ENCODE data around the gene ENTPD1.
"Not testable (repeated sequence)": the region's sequence is repeated elsewhere in the genome, so short reads cannot be mapped to it uniquely, and the experiment has no call there.

ENTPD1 gene

GRCh38 chr10:95756809-95757684 is 1.1 kb downstream of the ENTPD1 start:
- DNase-seq: no peak
- in situ Hi-C loops (cut with MboI; ENCODE audit: low pct_unique_long_range_greater_than_20kb, low sequenced_read_pairs): no loop called here

- in situ Hi-C loops (cut with MboI; ENCODE audit: low pct_unique_long_range_greater_than_20kb, low sequenced_read_pairs): no loop called here
- no peak for DNase-seq
Measured at GRCh38 chr10:95758351-95759025, 2.5 kb downstream of the ENTPD1 start.

- in situ Hi-C loops (cut with MboI; ENCODE audit: low pct_unique_long_range_greater_than_20kb, low sequenced_read_pairs): no loop called here
- no peak for DNase-seq
Measured at GRCh38 chr10:95759233-95759826, 3.4 kb downstream of the ENTPD1 start.

DNA sequence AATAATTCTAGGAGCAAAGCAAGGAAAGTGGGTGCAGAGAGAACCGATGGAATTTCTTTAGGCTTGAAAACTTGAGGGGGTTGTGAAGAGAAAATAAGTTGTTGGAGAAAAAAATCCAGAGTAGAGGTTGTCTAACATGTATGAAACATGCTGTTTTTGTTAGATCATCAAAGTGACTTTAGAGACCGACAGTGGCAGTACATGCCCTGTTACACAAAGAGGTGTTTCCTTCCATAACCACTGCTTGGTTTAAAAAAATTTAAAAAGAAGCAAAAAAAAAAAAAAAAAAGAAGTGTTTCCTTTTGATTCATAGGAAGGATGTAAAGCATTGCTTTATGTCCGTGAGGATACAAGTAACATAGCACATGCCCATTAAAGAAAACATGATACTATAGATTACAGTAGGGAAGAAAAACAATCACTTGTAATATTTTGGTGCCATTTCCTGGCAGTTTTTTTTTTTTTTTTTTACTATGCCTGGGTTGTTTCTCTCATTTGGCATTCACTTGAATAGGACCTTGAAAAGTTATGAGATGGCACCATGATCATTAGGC is 6.1 kb downstream of the ENTPD1 start:
- in situ Hi-C loops (cut with MboI; ENCODE audit: low pct_unique_long_range_greater_than_20kb, low sequenced_read_pairs): no loop called here
- no peak for DNase-seq

DNA sequence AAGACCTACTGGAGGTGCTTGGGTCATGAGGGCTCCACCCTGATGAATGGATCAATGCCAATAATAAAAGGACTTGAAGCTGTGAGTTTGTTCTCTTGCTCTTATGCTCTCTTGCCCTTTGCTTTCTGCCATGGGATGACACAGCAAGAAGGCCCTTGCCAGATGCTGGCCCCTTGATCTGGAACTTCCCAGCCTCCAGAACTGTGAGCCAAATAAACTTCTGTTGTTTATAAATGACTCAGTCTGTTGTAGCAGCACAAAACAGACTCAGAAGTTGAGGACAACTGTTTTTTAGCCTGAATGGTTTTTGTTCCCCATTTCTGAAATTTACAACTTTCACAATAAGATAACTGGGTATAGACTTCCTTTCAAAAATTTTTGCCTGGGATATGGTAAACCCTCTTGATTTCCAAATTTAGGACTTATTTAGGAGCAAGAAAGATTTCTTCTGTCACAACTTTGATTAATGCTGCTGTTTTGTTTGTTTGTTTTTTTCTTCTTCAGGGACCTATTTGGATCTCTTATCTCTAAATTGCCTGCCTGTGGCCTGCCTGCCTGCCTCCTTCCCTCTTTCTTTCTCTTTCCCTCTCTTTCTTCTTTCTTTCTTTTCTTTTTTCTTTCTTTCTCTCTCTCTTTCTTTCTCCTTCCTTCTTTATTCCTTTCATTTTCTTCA is 12.1 kb downstream of the ENTPD1 start:
- in situ Hi-C loops (cut with MboI; ENCODE audit: low pct_unique_long_range_greater_than_20kb, low sequenced_read_pairs): no loop called here

DNA sequence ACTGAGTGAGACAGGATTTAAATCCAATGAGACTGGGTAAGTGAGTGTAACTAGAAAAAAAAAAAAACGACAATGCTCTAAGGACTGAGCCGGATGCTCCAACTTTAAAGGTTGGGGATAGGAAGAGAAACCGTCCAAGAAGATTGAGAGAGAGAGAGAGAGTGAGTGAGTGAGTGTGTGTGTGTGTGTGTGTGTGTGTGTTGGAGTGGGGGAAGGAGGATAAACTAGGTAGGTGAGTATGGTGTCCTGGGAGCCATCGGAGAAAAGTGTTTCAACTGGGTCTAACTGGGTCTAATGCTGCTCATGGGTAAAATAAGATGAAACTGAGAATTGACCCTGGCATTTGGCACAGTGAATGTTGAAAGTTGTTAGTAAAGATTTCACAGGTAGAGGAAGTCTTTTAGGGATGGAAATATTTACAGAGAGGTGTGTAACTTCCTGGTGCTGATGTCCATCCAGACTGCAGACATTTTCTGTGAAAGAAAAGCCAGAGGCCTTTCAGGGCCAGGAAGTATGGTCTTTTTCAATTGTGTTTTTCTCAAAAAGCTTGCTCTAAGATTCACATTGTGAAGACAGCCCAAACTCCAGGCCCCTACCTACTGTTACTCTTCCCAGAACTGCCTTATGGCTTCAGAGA is 14.2 kb downstream of the ENTPD1 start:
- no peak for DNase-seq
- in situ Hi-C loops (cut with MboI; ENCODE audit: low pct_unique_long_range_greater_than_20kb, low sequenced_read_pairs): no loop called here

More for the DNA sequence above, 12.1 kb downstream of the ENTPD1 start:
- no peak for DNase-seq

DNA sequence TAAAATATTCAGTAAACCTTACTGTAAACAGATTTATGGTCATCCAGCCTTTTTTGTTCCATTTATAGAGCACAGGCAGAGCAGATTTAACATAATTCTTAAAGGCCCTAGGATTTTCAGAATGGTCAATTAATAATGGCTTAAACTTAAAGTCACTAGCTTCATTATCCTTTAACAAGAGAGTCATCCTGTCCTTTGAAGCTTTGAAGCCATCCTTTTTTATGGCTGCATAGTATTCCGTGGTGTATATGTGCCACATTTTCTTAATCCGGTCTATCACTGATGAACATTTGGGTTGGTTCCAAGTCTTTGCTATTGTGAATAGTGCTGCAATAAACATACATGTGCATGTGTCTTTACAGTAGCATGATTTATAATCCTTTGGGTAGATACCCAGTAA is 17.5 kb downstream of the ENTPD1 start:
- DNase-seq; in situ Hi-C loops (cut with MboI; ENCODE audit: low pct_unique_long_range_greater_than_20kb, low sequenced_read_pairs): not testable (repeated sequence)

- in situ Hi-C loops (cut with MboI; ENCODE audit: low pct_unique_long_range_greater_than_20kb, low sequenced_read_pairs); DNase-seq: not testable (repeated sequence)
Measured at GRCh38 chr10:95777638-95778037, 21.7 kb downstream of the ENTPD1 start.

- in situ Hi-C loops (cut with MboI; ENCODE audit: low pct_unique_long_range_greater_than_20kb, low sequenced_read_pairs): no loop called here
Measured at GRCh38 chr10:95782318-95782717, 26.4 kb downstream of the ENTPD1 start.

GRCh38 chr10:95783741-95784140 is 27.8 kb downstream of the ENTPD1 start:
- no peak for DNase-seq
- in situ Hi-C loops (cut with MboI; ENCODE audit: low pct_unique_long_range_greater_than_20kb, low sequenced_read_pairs): no loop called here

More at GRCh38 chr10:95782318-95782717, 26.4 kb downstream of the ENTPD1 start:
- DNase-seq: peak; percentile 47

DNA sequence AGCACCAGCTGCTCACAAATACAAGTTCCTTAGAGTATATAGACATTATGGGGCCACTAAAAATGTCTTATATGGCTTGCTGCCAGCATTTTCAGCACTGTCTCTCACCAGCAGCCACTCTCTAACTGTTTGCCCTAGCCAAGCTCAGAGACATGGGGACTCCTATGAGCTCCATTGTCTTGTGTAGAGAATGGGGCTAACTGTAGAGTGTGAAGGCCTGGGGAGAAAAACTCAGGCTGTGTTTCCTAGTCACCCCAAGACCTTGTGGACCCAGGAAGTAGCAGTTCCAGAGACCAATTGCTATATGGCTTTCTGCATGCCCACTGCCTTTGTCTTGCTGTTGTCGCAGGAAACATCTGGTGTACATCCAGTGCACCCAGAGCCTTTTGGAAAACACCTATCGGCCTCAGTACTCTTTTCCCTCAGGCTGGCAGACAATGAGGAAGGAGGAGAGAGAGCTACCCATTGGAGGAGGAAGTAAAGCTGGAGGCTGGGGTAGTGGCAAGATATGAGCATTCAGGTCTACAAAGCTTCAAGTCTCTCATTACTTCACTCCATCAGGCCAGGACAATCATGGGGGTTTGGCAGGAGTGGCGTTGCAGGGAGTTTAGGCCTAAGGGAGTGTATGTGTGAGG is 28.4 kb downstream of the ENTPD1 start:
- no peak for DNase-seq

GRCh38 chr10:95785317-95785716 is 29.4 kb downstream of the ENTPD1 start:
- in situ Hi-C loops (cut with MboI; ENCODE audit: low pct_unique_long_range_greater_than_20kb, low sequenced_read_pairs): no loop called here
- DNase-seq: no peak

More for the DNA sequence above, 28.4 kb downstream of the ENTPD1 start:
- in situ Hi-C loops (cut with MboI; ENCODE audit: low pct_unique_long_range_greater_than_20kb, low sequenced_read_pairs): no loop called here

- no peak for DNase-seq
- in situ Hi-C loops (cut with MboI; ENCODE audit: low pct_unique_long_range_greater_than_20kb, low sequenced_read_pairs): no loop called here
Measured at GRCh38 chr10:95785942-95786669, 30.1 kb downstream of the ENTPD1 start.

DNA sequence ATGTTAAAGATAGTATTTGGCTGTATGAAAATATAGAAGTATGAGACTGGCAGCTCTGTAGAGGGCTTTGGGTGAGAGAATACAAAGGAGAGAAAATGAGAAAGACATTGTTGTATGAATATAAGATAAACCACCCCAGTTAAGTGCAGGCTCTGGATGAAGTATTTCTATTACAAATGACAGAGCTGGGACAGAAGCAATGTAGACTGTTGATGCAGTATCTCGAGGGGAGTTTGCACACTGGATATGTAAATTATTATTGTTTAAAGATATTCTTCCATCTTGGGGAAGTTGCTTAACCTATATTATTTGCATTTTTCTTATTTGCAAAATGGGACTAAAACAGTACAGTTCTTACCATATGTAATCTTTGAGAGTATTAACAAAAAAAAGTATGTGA is 31.5 kb downstream of the ENTPD1 start:
- in situ Hi-C loops (cut with MboI; ENCODE audit: low pct_unique_long_range_greater_than_20kb, low sequenced_read_pairs): no loop called here
- DNase-seq: no peak

DNA sequence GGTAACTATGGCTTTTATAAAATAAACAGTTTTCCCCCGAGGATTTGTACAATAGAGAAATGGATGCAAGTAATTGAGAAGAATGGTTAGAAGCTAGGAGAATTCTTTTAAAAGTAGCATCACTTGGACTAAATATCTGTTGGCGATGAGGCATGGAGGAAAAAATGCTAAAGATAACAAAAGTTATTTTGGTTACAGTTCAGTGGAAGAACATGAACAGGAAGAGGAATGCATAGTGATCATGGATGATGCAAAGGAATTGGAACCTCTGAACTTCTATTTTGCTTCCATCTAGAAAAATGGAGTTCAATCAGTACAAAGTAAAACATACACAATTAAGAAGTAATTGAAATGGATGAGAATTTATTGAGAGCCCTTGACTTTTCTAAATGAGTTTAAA is 32.9 kb downstream of the ENTPD1 start:
- in situ Hi-C loops (cut with MboI; ENCODE audit: low pct_unique_long_range_greater_than_20kb, low sequenced_read_pairs): no loop called here
- DNase-seq: no peak

DNA sequence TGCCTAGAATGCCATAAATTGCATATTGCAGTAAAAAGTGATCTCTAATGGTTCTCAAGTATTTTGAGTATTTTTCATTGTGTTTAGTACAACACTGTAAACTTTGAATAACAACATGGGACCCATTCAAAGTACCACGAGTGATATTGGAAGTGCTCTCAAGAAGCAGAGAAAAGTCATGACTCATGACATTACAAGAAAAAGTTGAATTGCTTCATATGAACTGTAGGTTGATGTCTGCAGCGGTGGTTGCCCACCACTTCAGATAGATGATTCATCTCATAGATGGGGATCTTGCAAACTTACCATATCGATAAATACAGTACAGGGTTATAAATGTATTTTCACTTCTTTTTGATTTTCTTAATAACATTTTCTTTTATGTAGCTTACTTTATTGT is 33.9 kb downstream of the ENTPD1 start:
- in situ Hi-C loops (cut with MboI; ENCODE audit: low pct_unique_long_range_greater_than_20kb, low sequenced_read_pairs): no loop called here
- no peak for DNase-seq

- DNase-seq: no peak
- in situ Hi-C loops (cut with MboI; ENCODE audit: low pct_unique_long_range_greater_than_20kb, low sequenced_read_pairs): no loop called here
Measured at GRCh38 chr10:95790982-95791381, 35.0 kb downstream of the ENTPD1 start.
